ENCODE data around the gene PXMP4.
A peak's percentile ranks its signal among the peaks of the same experiment; 100 is the strongest.
"Not testable (repeated sequence)": the region's sequence is repeated elsewhere in the genome, so short reads cannot be mapped to it uniquely, and the experiment has no call there.

The PXMP4 gene, protein sequence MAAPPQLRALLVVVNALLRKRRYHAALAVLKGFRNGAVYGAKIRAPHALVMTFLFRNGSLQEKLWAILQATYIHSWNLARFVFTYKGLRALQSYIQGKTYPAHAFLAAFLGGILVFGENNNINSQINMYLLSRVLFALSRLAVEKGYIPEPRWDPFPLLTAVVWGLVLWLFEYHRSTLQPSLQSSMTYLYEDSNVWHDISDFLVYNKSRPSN

DNA sequence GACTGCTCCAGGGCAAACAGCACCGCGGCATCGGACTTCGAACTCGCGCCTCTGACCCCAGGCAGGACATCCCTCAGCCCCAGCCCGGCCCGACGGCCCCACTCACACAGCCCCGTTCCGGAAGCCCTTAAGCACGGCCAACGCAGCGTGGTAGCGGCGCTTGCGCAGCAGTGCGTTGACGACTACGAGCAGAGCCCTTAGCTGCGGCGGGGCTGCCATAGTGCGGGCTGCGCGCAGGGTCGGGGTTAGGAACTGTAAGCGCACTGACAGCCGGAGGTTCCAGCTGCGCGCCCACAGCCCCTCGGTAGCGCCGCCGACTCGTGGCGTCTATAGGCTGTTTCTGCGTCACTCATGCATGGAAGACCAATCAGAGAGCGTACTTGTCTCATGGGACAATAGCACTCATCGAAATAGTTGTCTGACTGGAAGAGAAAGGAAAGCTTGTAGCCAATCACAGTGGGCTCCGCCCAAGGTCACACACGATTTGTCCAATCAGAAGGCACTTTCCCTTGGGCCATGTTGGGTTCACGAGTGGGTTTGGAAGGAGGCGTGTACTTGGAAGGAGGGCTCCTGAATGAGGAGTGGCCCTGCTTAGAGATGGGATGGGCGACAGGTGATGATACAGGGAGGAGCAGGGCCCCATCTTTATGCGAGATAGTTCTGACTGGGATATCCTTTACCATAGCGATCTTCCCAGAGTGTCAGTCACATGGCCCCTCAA lies at the start of gene PXMP4:
PXMP4 (minus strand) TSS at position 322 of the 721 bp plus-strand sequence; CDS start at position 219, 103 bp downstream.
- DNase-seq (ENCODE audit: low read depth in 1 of 2, low spot score in 1 of 2) = peak; percentile 62 to 86

DNA sequence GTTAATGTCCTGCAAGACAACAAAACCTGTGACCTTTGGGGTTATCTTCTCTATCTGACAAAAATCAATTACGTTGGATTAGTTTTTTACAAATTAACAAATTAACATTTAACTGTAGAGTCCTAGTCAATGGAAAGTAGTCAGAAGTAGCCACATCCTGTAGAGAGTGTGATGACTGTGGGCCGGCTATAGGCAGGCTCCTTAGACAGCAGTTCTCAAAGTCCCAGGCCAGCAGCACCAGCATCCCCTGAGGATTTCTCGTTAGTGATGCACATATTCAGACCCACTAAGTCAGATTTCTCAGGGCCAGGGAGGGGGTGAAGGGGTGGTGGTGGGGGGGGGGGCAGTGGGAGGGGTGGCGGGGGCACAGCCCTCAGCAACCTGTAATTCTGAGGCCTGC lies 48.9 kb upstream of the PXMP4 start:
- no peak for DNase-seq (ENCODE audit: low read depth in 1 of 2, low spot score in 1 of 2)

DNA sequence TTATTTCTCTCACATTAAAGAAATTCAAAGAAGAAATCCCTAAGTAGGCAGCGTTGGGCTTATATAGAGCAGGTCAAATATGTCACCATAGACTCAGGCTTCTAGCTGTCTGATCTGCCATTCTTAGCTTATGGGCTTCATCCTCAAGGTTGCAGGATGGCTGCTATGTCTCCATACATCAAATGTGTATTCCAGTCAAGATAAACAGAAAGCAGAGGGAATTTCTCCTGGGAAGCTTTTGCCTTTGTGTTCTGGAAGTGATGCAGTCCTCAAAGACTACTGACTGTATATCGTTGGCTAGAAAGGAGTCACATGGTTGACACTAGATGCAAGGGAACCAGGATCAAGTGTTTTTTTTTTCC lies 47.6 kb upstream of the PXMP4 start:
- no peak for DNase-seq (ENCODE audit: low read depth in 1 of 2, low spot score in 1 of 2)

DNA sequence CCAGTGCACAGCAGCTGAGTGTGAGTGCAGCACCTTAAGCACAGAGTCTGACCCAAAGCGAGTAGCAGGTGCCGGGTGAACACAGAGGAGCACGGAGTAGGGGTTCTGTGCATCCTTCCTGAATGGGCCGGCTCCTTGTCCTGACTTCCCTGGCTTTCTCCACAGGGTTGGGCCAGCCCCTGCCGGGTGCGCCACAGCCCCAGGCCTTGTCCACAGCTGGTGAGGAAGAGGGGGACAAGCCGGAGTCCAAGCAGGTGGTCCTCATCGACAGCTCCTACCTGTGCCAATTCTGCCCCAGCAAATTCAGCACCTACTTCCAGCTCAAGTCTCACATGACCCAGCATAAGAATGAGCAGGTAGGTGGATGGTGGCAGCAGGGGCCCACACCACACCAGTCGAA lies 46.6 kb upstream of the PXMP4 start:
- DNase-seq (ENCODE audit: low read depth in 1 of 2, low spot score in 1 of 2) = no peak

DNA sequence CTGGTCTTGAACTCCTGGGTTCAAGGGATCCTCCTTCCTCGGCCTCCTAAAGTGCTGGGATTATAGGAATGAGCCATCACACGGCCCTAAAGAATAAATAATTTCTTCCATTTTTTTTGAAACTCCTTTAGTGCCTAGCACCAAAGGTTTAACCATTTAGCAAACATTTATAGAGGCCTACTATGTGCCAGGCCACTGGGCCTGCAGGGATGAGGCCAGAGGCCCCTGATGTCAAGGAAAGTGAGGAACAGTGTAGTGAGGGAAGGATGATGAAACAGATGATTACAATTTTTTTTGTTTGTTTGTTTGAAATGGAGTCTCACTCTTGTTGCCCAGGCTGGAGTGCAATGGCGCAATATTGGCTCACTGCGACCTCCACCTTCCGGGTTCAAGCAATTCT lies 45.5 kb upstream of the PXMP4 start:
- DNase-seq (ENCODE audit: low read depth in 1 of 2, low spot score in 1 of 2) = no peak

DNA sequence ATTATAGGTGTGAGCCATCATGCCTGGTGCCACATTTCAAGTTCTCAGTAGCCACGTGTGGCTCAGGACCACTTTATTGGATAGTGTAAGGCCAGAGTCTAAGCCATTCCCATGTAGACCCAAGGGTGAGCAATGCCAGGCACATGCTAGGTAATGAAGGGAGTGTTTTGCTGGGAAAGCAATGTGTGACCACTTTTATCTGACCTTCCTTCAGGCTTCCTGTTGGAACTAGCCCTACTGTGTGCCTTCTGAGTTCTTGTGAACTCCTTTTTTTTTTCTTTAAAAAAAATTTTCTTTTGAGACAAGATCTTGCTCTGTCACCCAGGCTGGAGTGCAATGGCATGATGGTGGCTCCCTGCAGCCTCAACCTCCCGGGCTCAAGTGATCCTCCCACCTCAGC lies 45.0 kb upstream of the PXMP4 start:
- DNase-seq (ENCODE audit: low read depth in 1 of 2, low spot score in 1 of 2) = no peak

DNA sequence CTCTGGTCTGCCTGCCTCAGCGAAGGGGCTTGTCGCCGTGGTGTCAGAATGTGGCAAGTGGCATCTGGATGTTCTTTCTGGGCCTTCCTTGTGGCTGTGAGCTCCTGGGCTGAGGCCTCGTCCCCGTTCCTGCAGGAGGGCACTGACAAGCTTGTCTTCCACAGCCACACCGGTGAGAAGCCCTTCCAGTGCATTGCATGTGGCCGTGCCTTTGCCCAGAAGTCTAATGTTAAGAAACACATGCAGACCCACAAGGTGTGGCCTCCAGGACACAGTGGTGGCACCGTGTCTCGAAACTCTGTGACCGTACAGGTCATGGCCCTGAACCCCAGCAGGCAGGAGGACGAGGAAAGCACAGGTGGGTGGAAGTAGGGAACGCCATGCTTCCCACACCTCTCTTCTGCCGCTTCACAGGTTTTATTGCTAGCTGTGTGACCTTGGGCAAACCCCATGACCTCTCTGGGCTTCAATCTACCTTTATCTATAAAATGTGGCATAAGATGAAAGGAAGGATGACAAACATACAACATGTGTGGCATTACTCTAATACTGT lies 41.7 kb upstream of the PXMP4 start:
- DNase-seq (ENCODE audit: low read depth in 1 of 2, low spot score in 1 of 2) = no peak

DNA sequence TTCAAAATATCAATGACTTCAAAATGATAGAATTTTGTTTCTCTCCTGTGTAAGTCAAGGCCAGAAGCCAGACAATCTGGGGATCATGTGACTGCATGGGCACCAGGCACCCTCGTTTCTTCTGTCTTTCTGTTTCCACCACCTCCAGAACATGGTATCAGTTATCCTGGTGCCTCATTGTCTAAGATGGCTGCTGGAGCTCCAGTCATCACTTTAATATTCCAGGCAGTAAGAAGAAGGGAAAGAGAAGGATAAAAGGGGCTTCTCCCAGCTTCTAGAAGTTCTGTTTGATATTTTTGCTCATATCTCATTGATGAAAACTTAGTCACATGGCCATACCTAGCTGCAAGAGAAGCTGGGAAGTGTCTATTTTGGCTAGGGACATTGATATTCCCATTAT lies 37.3 kb upstream of the PXMP4 start:
- no peak for DNase-seq (ENCODE audit: low read depth in 1 of 2, low spot score in 1 of 2)

DNA sequence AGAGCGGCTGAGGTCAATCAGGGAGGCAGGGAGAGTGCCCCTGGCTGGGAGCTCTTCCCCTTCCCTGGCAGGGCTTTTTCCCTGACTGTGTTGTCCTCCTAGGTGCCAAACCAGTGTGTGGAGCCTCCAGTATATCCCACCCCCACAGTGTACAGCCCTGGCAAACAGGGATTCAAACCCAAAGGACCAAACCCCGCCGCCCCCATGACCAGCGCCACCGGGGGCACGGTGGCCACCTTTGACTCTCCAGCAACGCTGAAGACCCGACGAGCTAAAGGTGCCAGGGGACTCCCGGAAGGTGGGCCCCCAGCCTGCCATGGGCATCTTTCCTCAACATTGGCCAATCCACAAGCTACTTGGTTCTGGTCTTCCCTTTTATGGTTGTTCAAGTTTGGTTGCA lies 36.9 kb upstream of the PXMP4 start:
- no peak for DNase-seq (ENCODE audit: low read depth in 1 of 2, low spot score in 1 of 2)

DNA sequence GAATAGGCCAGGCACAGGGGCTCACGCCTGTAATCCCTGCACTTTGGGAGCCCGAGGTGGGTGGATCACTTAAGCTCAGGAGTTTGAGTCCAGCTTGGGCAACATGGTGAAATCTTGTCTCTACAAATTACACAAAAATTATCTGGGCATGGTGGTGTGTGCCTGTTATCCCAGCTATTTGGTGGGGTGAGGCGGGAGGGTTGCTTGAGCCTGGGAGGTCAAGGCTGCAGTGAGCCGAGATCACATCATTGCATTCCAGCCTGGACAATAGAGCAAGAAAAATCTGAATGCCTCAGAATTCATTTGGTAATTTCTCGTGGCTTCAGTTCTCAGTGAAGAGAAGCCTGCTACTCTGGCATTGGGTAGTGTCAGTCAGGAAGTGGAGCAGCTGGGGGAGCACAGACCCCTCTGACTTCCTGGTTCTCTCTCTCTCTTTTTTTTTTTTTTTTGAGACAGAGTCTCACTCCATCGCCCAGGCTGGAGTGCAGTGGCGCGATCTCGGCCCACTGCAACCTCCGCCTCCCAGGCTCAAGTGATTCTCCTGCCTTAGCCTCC lies 35.9 kb upstream of the PXMP4 start:
- not testable (repeated sequence) for DNase-seq (ENCODE audit: low read depth in 1 of 2, low spot score in 1 of 2)

DNA sequence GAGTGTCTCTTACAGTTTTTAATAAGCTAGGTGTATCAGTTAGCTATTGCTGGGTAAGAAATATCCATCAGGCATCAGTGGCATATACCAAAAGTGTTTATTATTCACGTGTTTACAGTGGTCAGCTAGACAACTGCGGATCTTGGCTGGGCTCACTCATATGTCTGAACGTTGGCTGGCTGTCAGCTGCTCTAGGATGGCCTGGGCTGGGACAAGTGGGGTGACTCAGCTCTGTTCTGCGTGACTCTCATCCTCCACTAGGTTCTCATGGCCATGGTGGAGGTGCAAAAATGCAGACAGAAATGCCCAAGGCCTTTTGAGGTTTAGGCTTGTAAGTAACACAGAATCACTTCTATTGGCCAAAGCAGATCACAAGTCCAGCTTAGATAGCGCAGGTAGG lies 33.7 kb upstream of the PXMP4 start:
- no peak for DNase-seq (ENCODE audit: low read depth in 1 of 2, low spot score in 1 of 2)

DNA sequence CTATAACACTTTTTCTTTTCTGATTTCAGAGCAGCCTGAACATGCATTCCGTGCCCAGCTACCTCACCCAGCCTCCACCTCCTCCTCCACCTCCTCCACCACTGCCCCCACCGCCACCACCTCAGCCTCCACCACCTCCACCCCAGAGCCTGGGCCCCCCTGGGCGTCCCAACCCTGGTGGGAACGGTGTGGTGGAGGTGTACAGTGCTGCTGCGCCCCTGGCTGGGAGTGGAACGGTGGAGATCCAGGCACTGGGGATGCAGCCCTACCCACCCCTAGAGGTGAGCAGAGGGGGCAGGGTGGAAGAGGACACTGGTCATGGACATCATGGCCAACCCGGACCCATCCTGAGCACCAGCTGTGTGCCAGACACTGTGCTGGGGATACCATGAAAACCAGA lies 33.0 kb upstream of the PXMP4 start:
- no peak for DNase-seq (ENCODE audit: low read depth in 1 of 2, low spot score in 1 of 2)

DNA sequence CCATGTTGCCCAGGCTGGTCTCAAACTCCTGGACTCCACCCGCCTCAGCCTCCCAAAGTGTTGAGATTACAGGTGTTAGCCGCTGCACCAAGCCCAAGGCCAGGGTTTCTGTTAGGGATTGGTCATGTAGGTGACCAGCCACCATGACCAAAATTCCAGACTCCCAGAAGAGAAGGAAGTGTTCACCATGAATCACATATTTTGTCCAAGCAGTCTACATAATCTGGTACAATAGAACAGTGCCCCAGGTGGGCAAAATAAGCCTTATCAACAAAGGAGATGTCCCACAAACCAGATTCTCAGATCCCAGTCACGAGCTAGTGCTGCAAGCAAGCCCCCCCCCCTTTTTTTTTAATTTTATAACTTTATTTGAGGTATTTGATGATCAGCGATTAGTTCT lies 31.7 kb upstream of the PXMP4 start:
- no peak for DNase-seq (ENCODE audit: low read depth in 1 of 2, low spot score in 1 of 2)

DNA sequence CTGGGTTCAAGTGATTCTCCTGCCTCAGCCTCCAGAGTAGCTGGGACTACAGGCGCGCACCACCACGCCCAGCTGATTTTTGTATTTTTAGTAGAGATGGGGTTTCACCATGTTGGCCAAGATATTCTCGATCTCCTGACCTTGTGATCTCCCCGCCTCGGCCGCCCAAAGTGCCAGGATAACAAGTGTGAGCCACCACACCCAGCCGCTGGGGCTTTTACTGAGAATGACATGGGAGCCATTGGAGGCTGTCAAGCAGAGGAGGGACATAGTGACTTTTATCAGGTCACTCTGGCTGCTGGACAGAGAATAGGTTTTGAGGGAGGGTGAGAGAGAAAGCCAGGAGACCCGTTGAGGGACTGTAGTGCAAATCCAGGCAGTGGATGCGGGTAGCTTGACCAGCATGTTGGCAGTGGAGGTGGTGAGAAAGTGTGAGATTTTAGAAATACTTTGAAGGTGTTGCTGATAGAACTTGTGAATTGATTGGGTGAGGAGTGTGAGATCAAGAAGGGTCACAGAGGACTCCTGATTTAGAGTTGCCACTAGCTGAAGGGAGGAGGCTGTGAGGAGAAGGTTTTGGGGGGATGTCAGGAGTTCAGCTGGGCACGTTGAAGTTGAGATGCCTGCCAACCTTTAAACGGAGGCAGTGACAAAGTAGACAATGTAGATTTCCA lies 26.4 kb upstream of the PXMP4 start:
- DNase-seq (ENCODE audit: low read depth in 1 of 2, low spot score in 1 of 2) = no peak

DNA sequence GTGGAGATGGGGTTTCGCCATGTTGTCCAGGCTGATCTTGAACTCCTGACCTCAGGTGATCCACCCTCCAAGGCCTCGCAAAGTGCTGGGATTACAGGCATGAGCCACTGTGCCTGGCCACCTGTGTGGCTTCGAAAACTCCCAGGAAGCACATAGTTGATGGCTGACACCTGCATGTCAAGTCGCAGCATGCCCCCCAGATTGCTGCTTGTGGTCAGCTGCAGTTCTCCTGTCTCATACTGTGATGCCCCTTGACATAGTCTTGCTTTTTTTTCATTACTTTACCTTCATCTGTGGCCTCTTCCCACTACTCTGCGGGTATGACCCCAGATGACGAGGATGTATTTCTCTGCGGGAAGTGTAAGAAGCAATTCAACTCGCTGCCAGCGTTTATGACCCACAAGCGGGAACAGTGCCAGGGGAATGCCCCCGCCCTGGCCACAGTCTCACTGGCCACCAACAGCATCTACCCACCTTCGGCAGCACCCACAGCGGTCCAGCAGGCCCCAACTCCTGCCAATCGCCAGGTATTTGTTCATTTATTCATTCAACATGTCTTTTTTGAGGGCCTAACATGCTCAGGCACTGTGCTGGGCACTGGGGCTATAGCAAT lies 24.8 kb upstream of the PXMP4 start:
- DNase-seq (ENCODE audit: low read depth in 1 of 2, low spot score in 1 of 2) = no peak

DNA sequence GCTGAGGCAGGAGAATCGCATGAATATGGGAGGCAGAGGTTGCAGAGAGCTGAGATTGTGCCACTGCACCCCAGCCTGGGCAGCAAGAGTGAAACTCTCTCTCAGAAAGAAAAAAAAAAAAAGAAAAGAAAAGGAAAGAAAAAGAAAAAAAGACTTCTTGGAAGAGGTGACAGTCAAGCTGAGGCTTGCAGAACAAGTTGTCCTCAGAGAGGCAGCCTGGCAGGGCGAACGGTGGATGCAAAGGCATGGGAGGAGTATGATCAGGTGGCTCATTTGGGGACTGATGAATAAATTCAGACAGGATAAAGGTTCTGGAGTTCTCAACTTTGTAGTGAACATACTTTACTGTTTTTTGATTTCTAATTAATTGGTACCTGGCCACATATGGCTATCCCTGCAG lies 24.1 kb upstream of the PXMP4 start:
- DNase-seq (ENCODE audit: low read depth in 1 of 2, low spot score in 1 of 2) = no peak

DNA sequence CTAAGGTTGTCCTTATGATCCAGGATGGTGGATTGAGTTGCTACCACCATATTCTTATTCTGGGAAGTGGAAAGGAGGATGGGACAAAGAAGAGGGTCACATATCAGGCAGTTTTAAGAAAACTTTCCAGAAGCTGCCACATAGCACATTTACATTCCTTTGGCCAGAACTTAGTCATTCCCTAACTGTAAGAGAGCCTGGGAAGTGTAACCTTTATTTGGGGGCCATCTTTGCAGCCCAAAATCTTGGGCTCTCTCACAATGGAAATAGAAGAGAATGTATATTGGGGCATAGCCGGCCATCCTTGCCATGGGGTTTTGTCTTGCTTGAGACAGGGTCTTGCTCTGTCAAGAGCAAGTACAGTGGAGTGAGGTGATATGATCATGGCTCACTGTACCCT lies 20.1 kb upstream of the PXMP4 start:
- no peak for DNase-seq (ENCODE audit: low read depth in 1 of 2, low spot score in 1 of 2)

DNA sequence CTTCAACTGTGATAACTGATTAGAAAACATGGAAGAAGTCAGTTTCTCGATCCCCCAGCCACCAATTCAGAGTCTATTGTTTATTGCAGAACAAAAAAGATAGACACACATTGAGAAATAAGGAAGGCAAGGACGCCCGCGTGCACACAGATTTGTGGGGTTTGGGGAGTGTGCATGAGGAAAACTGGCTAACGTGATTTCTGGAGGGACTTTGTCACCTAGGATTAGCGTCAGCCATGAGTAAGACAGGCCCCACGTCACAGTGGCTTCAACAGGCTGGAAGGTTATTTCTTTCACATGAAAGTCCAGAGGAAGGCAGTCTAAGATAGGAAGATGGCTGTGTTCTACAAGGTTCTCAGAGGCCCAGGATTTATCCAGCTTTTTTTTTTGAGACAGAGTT lies 19.4 kb upstream of the PXMP4 start:
- DNase-seq (ENCODE audit: low read depth in 1 of 2, low spot score in 1 of 2) = no peak

DNA sequence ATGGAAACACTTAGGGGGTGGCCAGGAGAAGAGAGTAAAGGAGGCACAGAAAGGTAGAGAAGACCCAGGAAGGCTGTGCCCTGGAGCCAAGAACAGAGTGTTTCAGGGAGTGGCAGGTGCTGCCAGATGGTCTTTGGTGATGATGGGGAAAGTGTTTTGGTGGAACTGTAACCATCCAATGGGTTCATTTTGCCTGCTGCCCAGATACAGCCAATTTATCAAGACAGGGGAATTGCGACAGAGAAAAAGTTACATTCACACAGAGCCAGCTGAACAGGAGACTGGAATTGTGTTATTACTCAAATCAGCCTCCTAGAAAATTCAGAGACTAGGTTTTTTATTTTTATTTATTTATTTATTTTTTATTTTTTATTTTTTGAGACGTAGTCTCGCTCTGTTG lies 16.9 kb upstream of the PXMP4 start:
- no peak for DNase-seq (ENCODE audit: low read depth in 1 of 2, low spot score in 1 of 2)

DNA sequence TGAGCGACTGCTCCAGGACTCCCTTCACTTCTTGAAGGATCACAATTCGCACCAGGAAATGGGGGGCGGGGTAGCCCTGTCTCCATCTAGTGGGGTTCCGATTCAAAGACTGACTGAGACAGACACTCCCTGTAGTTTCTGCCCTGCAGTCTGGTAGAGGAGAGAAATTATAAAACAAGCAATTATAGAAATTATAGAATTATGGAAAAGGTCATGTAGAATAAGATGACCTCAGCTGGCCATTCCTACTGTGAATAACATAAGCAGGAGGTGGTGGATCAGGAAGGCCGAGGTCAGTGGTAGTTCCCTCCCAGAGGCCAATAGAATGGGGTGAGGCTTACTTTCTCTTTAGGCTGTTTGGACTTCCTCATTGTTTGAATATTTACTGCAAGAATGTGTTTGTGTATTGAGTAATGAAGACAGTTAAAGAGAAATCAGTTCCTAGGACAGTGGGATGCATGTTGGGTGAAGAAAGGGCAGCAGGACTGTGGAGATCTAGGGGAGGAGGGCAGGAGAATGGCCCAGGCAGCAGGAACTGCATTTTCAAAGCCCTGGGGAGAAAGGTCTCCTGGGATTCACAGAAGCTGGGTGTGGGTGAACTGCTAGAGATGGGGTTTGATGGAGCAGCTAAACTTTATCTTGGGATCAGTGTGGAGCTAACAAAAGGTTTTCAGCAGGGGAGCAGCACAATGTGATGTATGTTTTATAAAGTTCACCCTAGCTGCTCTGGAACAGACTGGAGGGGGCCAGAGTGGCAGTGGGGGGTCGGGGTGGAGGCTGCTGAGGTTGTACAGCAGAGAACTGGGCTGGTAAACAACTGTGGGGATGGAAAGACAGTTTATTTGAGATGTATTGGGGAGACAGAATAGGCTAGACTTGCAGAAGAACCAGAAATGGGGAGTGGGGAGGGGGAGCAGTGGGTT lies 13.8 kb upstream of the PXMP4 start:
- DNase-seq (ENCODE audit: low read depth in 1 of 2, low spot score in 1 of 2) = no peak

All from activated CD4-positive, alpha-beta T cell treated with anti-CD3 and anti-CD28 coated beads, Interleukin-2, amount 50 U/mL, for 24 hours (primary cell).